ENCODE data around the gene ACBD7.
A peak's percentile ranks its signal among the peaks of the same experiment; 100 is the strongest.

Gene ACBD7

GRCh38 chr10:15088428-15089261, at the start of gene ACBD7:
Gene ACBD7 (minus strand): TSS chr10:15088776. CDS start chr10:15088728, 48 bp downstream.
- DNase-seq (ENCODE audit: low read depth in 2 of 2) = peak; percentile 78 to 81

- DNase-seq (ENCODE audit: low read depth in 2 of 2) = no peak
Observed at GRCh38 chr10:15137636-15138035, 49.1 kb upstream of the ACBD7 start.

GRCh38 chr10:15137036-15137359, 48.4 kb upstream of the ACBD7 start:
- DNase-seq (ENCODE audit: low read depth in 2 of 2) = no peak

- DNase-seq (ENCODE audit: low read depth in 2 of 2) = no peak
Observed at GRCh38 chr10:15136129-15137035, 47.8 kb upstream of the ACBD7 start.

- no peak for DNase-seq (ENCODE audit: low read depth in 2 of 2)
Observed at GRCh38 chr10:15131330-15131729, 42.8 kb upstream of the ACBD7 start.

GRCh38 chr10:15124908-15125307, 36.3 kb upstream of the ACBD7 start:
- DNase-seq (ENCODE audit: low read depth in 2 of 2) = no peak

GRCh38 chr10:15124190-15124589, 35.6 kb upstream of the ACBD7 start:
- no peak for DNase-seq (ENCODE audit: low read depth in 2 of 2)

GRCh38 chr10:15123749-15124184, 35.2 kb upstream of the ACBD7 start:
- no peak for DNase-seq (ENCODE audit: low read depth in 2 of 2)

GRCh38 chr10:15122477-15123030, 34.0 kb upstream of the ACBD7 start:
- DNase-seq (ENCODE audit: low read depth in 2 of 2) = no peak

- no peak for DNase-seq (ENCODE audit: low read depth in 2 of 2)
Observed at GRCh38 chr10:15121707-15122106, 33.1 kb upstream of the ACBD7 start.

GRCh38 chr10:15120523-15120922, 31.9 kb upstream of the ACBD7 start:
- DNase-seq (ENCODE audit: low read depth in 2 of 2) = no peak

GRCh38 chr10:15118615-15119014, 30.0 kb upstream of the ACBD7 start:
- no peak for DNase-seq (ENCODE audit: low read depth in 2 of 2)

- no peak for DNase-seq (ENCODE audit: low read depth in 2 of 2)
Observed at GRCh38 chr10:15116225-15116624, 27.6 kb upstream of the ACBD7 start.

- no peak for DNase-seq (ENCODE audit: low read depth in 2 of 2)
Observed at GRCh38 chr10:15113766-15114165, 25.2 kb upstream of the ACBD7 start.

- no peak for DNase-seq (ENCODE audit: low read depth in 2 of 2)
Observed at GRCh38 chr10:15112657-15113056, 24.1 kb upstream of the ACBD7 start.

- peak; percentile 51 to 64 for DNase-seq (ENCODE audit: low read depth in 2 of 2)
Observed at GRCh38 chr10:15106352-15107013, 17.9 kb upstream of the ACBD7 start.

GRCh38 chr10:15103513-15103912, 14.9 kb upstream of the ACBD7 start:
- DNase-seq (ENCODE audit: low read depth in 2 of 2) = no peak

- DNase-seq (ENCODE audit: low read depth in 2 of 2) = no peak
Observed at GRCh38 chr10:15099886-15100285, 11.3 kb upstream of the ACBD7 start.

GRCh38 chr10:15097011-15097812, 8.6 kb upstream of the ACBD7 start, which contains the start of gene RPP38:
Gene RPP38 (plus strand): TSS chr10:15097355. CDS start chr10:15103315, 5,960 bp downstream.
- DNase-seq (ENCODE audit: low read depth in 2 of 2) = peak; percentile 94 to 97

- DNase-seq (ENCODE audit: low read depth in 2 of 2) = no peak
Observed at GRCh38 chr10:15096661-15097010, 8.1 kb upstream of the ACBD7 start.

GRCh38 chr10:15092855-15093408, 4.4 kb upstream of the ACBD7 start:
- no peak for DNase-seq (ENCODE audit: low read depth in 2 of 2)
